NOMO-1 treated with dmso at 0.1 percent for 144 hours (cell line): ENCODE results near the gene HSPH1.
A peak's percentile ranks its signal among the peaks of the same experiment; 100 is the strongest.
"Not testable (repeated sequence)": the region's sequence is repeated elsewhere in the genome, so short reads cannot be mapped to it uniquely, and the experiment has no call there.

Experiments used
- DNase-seq: peaks from one replicate; lab custom pipeline; 2025; ENCODE audit not compliant: unreplicated experiment; lab: John Stamatoyannopoulos, UW

HSPH1 gene

DNA sequence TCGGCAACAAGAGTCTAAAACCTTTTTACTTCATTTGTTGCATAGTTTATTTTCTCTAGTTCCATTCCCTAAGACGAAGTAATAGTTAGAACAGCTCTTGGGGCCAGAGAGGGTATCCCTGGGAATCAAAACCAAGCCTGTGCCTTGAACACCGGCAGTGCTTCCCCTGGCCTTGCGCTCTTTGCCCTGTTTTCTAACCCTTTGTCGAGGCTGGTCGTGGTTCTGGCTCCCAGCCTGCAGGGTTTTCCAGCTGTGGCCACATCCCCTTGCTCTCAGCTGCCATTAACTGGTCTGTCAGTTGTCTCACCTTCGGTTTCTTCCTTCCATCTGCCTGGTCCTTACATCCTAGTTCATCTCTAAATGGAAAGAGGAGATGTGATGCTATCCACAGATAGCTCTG, 61.0 kb downstream of the HSPH1 start:
- no peak for DNase-seq

DNA sequence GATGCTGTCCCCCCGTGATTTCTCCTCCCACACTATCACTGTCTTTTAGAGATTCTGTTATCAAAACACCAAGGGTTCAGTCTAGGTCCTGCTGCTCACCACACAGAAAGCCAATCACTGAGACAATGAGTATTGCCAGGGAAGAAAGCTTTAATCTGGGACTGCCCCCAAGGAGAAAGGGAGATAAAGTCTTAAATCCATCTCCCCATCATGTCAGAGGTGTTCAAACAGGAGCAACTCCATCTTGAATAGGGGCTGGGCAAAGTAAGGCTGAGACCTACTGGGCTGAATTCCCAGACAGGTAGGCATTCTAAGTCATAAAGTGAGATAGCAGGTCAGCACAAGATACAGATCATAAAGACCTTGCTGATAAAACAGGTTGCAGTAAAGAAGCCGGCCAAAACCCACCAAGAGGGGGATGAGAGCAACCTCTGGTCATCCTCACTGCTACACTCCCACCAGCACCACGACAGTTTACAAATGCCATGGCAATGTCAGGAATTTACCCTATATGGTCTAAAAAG, 63.7 kb downstream of the HSPH1 start:
- not testable (repeated sequence) for DNase-seq

DNA sequence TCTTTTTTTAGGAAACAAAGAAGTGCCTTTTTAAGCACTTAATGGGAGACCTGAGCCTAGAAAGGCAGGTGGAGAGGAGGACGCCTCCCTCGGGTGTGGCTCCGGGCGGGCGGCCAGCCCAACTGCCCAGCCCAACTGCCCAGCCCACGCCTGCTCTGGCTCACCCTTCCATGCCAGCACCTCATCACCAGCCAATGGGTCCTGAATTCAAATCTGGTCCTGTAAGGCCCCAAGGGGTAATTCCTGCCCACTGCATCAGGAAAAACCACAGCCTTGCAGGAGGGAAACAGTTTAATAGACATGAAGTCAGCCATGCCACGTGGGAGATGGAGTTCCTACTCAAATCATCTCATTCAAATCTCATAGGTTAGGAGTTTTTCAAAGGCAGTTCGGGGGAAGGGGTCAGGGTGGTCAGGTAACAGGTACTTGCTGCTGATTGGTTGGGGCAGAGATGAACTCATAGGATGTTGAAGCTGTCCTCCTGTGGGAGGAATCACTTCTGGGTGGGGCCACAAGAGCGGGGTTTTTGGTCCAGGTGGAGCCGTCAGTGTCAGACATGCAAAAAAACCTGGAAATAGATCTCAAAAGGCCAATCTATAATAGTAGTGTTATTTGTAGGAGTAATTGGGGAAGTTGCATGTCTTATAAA, 64.9 kb downstream of the HSPH1 start:
- DNase-seq = no peak

DNA sequence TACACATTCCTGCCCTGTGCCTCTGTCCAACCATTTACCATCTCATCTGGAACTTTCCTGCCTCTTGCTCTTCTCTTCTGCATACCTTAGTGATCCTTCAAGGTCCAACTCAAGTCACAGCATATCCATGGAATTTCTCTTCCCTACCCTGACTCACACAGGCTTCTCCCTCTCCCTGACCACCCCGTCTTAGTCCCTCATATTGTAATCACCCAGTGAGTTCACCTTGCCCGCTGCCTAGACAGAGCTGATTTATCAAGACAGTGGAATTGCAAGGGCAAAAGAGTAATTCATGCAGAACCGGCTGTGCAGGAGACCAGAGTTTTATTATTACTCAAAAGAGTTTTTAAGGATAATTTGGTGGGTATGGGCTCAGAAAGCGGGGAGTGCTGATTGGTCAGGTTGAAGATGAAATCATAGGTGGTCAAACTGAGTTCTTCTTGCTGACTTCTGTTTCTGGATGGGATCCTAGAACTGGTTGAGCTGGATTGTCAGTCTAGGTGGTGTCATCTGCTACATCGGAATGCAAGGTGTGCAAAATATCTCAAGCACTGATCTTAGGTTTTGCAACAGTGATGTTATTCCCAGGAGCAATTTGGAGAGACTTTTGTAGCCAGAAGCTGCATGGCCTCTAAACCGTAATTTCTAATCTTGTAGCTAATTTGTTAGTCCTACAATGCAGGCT, 67.2 kb downstream of the HSPH1 start:
- DNase-seq = no peak

DNA sequence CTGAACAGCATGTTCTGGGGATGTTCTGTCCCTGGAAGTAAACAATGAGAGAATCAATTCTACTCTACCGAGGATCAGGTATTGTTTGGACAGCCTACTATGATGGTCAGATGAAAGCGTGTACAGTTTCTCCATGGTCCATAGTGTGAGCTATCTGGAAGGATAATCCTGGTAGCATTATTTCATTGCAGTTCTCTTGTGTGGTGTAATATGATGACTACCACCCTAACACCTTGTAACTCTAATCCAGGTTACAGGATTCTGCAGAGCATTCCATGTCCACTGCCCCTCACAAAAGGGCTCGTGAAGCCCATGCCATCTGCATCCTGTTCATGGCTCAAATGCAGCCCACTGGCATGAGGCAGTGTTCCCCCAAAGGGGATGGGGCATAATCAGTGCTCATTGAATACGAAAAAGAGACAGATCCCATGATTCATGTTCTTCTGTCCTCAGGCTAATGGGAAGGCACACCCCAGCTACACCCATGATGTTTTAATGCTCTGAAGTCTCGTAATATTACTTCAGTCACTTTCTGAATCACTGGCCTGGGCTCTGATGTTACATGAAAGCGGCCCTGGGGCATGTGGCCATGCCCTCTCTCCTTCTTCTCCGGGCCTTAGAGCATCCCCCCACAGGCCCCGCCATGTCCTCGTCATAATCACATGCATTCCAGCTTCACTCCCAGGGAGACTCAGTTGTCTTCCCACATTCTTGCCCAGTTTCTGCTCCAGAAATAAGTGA, 68.4 kb downstream of the HSPH1 start:
- DNase-seq = no peak

DNA sequence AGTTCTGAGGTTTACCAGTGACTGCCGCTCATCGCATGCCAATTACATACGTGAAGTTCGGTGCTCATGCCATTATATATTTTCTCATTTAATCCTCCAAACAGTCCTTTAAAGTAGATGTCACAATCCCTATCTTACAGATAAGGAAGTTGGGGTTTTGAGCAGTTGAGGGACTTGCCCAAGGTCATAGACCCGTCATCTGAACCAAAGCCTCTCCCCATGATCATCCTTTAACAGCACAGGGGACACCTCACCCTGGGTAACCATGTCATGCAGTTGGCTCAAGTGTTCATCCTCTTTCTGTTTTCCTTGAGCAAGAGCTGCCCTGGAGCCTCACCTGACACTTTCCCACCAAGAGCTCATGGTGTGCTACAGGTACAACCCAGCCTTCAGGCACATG, 69.1 kb downstream of the HSPH1 start:
- DNase-seq = peak; percentile 49

DNA sequence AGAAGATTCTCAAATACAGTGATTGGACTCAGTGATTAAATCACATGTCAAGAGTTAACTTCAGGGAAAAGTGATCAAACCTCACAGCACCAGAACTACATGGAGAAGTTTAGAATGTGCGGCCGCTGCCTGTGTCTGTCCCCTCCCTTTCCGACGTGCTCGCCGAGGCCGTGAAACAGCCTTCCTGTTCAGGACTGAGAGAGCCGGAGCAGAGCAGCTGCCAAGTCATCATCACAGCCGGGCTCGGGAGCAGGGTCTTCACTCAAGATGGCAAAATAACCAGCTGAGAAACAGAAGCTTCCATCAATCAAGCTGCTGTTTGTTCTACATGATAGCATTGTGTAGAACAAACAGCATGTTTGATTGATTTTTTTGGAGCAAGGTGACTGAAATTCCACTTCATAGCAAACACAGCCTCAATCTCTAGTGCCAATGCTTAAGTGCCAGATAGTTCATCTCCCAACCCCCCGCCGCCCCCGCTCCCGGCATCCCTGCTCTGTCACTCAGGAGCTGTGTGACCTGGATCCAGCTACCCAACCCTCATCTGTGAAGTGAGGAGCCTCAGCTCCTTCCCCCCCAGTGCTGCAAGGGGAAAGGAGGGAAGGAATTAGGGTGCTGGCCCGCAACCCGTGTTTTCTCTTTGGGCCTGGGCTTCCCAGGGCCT, 70.6 kb downstream of the HSPH1 start:
- DNase-seq = no peak

DNA sequence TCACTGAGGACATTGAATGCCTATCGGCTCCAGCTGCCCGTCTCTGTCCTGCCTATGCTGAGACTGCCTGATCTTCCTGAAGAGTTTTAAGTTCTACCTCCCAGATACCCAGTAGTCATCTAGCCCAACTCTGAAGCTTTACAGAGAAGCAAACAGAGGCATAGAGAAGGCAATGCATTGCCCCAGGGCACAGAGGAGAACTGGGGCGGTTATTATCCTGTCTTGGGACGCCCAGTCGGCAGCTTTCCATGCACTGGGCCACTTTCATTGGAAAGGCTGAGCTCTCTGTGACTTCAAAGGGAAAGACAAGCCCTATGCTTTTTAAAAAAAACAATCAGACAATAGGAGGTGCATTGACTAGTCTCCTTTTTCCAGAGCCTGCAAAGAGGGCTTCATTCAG, 71.6 kb downstream of the HSPH1 start:
- no peak for DNase-seq

DNA sequence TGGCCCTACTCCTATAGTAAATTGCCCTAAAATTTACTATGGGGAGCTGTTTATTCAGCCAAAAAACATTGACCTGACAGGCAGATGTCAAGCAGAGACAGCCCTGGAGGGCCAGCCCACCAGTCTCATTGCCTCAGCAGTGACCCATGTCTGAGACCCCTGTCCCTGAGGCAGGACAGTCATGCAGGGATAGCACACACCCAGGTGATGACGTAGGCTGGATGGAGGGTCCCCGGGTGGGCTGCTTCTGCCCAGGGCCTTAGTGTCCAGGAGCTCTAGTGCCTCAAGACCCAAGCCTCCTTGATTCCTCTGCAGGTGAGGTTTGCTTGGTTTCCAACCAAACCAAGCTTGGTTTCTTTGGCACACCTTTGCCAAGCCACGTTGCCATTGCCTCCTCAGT, 72.1 kb downstream of the HSPH1 start:
- no peak for DNase-seq

DNA sequence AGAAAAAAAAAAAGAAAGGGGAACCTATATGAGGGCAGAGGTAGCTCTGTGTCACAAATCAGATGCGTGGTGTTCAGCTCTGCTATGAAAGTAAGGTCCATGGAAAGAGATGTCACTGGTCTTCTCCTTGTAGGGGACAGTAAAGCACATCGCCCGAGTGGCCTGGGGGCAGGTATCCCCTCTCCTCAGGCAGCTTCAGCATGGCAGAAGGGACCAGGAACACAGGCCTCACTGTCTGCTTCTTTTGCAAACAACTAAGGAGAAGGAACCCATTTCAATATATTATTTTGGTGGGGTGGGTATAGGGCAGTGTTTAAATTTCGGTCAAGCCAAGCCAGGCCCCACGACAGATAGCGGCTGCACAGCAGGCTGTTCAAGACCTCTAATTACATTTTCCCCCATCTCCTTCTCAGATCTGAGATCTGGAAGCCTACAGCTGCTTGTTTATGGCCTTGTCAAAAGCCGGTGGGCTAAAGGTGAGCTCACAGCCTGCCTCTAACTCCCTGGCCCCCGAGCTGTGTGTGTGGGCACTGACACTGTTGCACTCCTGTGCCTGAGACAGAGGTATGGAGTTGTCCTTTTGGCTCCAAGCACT, 72.8 kb downstream of the HSPH1 start:
- no peak for DNase-seq
